Stimulated activated CD8-positive, alpha-beta memory T cell treated with anti-CD3 and anti-CD28 coated beads, Interleukin-12 subunit alpha, Interleukin-12 subunit beta, amount 100 ng/mL, for 4 hours (primary cell): ENCODE data around the gene KCND2.
"Not testable (repeated sequence)": the region's sequence is repeated elsewhere in the genome, so short reads cannot be mapped to it uniquely, and the experiment has no call there.

Experiments used
- DNase-seq: peaks from one replicate; pipeline ENCODE4 v3.0.0-alpha.2; 2020; ENCODE audit warnings: low read depth

Gene KCND2

GRCh38 chr7:120743128-120743527 lies 470.2 kb downstream of the KCND2 start:
- DNase-seq: no peak

DNA sequence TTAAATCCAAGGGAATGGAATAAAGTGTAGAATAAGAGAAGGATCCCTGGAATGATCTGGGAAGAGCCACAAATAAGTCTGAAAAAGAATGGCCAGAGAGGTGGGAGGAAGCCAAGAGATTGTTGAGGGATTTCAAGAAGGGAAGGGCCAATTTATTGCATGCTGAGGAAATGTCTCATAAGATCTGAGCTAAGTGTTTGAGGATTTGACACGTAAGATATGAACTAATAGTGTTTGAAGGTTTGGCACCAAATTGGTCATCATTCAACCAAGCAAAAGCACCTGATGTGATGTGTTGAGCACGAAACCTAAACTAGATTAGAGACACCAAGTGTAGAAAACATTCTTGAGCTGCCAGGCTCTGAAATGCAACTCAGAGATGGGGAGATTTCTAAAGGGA lies 487.1 kb downstream of the KCND2 start:
- no peak for DNase-seq

GRCh38 chr7:120760851-120761250 lies 487.9 kb downstream of the KCND2 start:
- no peak for DNase-seq

DNA sequence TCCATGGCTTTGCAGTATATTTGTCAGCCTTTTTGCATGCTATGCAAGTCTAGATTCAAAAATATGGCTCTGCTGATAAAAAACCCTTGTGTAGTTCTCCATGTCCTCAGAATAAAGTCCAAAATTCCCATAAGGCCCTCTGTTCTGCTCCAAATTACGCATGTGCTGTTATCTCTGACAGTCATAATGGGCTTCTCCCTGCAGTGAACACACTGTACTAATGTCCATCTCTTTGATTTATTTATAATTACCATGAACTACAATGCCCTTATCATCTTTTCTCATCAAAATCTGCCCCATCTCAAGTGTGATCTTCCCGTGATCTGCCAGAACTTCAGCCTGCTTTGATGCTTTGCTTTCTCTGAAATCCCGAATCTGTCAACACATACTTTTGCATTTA lies 497.2 kb downstream of the KCND2 start:
- DNase-seq: no peak

DNA sequence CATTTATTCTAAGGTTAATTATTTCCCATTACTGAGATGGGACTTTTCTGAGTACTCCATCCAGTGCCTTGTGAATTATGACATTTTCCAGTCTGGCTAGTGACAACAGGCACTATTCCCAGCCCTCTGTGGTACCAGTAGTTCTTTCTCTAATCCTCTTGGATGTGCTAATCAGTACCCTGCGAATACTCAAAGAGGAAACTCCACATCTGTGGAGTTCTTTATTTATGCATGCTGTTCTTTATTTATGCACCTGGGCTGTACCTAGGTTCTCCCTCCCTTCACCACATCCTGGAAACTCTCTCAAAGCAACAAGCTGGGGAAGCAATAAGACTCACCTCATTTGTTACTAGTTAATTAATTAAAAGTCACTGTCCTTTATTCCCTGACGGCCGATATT lies 501.5 kb downstream of the KCND2 start:
- DNase-seq: no peak

DNA sequence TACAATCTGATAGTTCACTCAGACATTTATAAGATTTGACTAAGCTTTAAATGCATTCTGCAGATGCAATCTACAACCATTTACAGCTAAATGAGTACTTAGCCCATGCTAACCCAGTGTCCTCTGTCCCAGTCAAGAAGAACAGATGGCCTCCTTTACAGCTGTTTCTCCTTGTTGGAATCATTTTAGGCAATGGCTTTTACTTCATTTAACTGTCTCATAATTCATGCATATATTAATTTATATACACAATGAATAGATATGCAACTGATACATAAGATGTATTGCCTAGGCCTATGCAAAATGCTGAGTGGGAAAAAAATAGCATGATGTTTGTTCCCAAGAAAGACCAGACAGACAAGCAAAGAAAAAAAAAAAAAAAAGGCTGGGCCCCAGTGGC lies 502.8 kb downstream of the KCND2 start:
- no peak for DNase-seq

GRCh38 chr7:120779078-120779477 lies 506.1 kb downstream of the KCND2 start:
- not testable (repeated sequence) for DNase-seq

DNA sequence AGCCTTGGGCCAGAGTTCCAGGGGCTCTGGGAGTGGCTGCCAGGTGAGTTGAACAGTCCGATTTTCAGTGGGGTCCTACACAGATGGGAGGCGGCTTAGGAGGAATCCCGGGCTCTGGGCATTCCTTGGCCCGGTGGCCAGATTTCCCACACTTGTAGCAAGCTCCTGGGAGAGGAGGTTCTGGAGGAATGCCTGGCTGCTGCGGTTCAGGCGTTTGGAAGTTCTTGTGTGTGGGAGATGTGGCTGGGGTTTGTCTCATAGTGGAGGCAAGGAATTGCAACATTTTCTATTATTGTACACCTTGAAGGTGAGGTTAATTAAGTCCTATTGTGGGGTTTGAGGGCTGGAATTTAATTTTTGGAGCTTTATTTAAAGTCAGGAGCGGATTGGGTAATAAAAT lies 507.5 kb downstream of the KCND2 start:
- DNase-seq: not testable (repeated sequence)

DNA sequence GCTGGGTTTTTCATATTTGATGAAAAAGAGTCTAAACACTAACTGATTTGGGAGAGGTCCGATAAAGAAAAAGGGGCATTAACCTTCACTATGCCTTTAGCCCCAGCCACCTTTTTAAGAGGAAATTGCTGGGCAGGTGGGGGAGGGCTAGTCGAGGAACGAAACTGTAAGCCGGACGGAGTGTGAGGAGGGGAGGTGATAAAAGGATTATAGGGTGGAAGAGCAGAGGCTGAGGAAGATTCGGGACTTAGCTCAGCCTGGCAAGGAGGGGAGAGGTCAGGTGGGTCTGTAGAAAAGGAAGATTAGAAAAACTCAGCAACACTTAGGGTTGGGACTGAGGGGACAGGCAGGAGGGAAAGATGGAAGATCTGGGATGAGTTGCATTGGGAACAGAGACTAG lies 508.0 kb downstream of the KCND2 start:
- DNase-seq: no peak

GRCh38 chr7:120781924-120782323 lies 508.9 kb downstream of the KCND2 start:
- DNase-seq: not testable (repeated sequence)

DNA sequence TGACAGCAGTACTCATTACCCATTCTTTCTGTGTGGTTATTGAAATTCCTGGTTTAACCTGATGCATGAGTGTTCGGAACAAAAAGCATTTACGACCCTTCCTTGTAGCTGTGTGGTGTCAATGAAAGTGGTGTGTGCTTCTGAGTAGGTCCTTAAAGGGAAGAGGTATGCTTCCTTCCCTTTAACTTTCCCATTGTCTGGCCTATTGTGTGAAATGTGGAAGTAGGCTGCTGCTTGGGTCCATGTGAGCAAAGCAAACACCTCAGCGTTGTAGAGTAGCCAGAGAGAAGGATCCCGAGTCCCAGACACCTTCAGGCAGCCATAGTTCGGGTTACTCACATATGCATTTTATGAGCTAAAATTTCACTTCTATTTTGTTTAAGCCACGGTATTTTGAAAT lies 510.3 kb downstream of the KCND2 start:
- DNase-seq: no peak

GRCh38 chr7:120783721-120784120 lies 510.7 kb downstream of the KCND2 start:
- no peak for DNase-seq

GRCh38 chr7:120785095-120785494 lies 512.1 kb downstream of the KCND2 start:
- DNase-seq: no peak

DNA sequence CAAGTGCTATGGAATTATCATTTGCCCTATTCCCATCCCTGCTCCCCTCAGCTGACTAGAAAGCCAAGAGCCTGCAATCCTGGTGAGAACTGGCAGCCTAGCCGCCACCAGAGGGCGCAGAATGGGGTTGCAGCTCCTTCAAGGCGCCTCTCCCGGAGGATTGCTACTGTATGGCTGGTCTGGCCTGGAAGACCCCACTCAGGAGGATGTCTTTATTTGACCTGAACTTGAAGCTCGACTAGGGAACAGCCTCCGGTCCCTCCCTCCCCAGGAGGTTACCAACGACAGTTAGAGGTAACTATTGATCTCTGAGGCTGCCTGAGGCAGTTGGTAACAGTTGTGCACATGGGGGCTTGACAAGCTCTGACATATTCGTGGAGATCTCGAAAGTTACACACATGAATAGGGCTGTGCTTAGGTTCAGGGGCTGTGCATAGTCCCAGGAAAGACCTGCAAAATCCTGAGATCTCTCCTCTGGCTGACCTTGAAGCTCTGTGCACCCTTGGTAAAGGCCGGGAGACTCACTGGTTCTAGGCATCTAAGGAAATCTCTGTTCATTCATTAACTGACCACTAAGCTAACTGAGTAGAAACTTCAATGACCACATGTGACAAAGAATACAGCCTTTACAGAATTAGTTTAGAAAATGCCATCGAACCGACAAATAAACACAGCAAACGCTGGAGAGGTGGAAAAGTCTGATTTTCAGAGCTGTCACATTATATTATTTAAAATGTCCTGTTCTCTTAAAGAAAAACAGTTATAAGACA lies 519.3 kb downstream of the KCND2 start:
- peak; percentile 15 for DNase-seq

DNA sequence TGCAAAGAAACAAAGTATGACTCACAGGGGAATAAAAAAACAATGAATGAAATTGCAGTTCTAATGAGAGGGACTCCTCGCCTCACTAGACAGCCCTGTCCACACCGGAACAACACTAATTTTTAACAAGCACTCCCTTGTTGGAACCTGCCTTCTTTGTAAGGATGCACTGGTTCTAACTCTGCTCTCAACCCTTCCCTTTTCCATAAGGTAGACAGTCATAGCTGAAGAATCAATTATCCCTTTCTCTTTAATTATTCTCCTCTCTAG lies 519.8 kb downstream of the KCND2 start:
- no peak for DNase-seq

GRCh38 chr7:120793213-120793936 lies 520.4 kb downstream of the KCND2 start:
- DNase-seq: no peak

GRCh38 chr7:120794106-120794729 lies 521.2 kb downstream of the KCND2 start:
- DNase-seq: no peak

DNA sequence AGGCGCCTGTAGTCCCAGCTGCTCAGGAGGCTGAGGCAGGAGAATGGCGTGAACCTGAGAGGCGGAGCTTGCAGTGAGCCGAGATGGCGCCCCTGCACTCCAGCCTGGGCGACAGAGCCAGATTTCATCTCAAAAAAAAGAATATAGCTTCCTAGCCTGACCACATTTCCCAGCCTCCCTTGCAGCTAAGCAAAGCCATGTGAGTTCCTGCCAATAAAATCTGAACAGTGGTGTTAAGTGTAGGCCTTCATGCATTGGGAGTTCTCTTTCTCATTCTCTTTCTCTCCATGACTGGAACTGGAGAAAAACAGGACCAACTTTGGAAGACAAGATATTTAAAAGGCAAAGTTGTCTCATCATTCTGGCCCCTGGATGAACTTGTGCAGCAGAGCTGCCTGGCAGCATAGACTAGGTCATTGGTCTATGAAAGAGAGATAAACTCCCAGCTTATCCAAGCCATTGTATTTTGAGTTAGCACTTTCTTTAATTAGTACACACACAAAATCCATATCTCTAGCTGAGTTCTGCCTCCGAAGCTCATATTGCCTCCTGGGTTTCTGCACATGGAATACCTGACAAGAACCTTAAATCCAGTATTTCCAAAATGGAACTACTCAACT lies 524.2 kb downstream of the KCND2 start:
- DNase-seq: no peak

GRCh38 chr7:120799147-120799546 lies 526.2 kb downstream of the KCND2 start:
- no peak for DNase-seq
